D721Med (cell line): Measurements from ENCODE around the gene CES2.
"Not testable (repeated sequence)": the region's sequence is repeated elsewhere in the genome, so short reads cannot be mapped to it uniquely, and the experiment has no call there.

Experiments
- DNase-seq: peaks from one replicate; pipeline ENCODE4 v3.0.0; 2011; ENCODE audit warnings: low spot score; ENCODE audit not compliant: insufficient read length
- FAIRE-seq: peaks from 2 replicates; lab custom pipeline; 2011; peaks lifted over from hg19 to GRCh38; lab: Jason Lieb, UNC
- TF ChIP-seq, protein P1 (sequence below): IDR thresholded peaks from 2 replicates; pipeline ENCODE4 v1.5.1; 2012; ENCODE audit warnings: mild to moderate bottlenecking, control low read depth; ENCODE audit not compliant: insufficient read depth; ENCODE audit errors: missing control alignments

Gene CES2

DNA sequence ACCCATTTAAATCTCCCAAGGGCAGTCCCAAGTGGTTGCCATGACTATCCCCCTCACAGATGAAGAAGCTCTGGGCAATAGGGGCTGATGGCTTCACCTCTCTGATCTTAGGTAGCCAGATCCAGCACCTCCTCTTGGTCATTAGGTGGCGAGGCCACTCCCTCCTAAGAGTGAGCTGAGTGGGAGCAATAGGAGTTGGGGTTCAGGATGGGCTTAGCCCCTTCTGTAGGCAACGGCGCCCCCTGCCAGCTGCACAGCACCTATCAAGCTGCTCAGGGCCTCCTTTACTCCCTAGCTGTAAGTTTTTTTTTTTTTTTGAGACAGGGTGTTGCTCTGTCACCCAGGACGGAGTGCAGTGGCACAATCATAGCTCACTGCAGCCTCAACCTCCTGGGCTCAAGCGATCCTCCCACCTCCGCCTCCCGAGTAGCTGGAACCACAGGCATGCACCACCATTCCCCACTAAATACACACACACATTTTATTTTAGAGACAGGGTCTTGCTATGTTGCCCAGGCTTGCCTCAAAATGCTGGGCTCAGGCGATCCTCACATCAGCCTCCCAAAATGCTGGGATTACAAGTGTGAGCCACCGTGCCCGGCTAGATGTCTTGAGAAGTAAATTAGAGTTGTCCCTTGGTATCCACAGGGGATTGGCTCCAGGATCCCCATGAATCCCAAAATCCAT lies 6.5 kb upstream of the CES2 start:
- DNase-seq (no peak), FAIRE-seq (no peak)
- TF ChIP-seq, protein P1, sequence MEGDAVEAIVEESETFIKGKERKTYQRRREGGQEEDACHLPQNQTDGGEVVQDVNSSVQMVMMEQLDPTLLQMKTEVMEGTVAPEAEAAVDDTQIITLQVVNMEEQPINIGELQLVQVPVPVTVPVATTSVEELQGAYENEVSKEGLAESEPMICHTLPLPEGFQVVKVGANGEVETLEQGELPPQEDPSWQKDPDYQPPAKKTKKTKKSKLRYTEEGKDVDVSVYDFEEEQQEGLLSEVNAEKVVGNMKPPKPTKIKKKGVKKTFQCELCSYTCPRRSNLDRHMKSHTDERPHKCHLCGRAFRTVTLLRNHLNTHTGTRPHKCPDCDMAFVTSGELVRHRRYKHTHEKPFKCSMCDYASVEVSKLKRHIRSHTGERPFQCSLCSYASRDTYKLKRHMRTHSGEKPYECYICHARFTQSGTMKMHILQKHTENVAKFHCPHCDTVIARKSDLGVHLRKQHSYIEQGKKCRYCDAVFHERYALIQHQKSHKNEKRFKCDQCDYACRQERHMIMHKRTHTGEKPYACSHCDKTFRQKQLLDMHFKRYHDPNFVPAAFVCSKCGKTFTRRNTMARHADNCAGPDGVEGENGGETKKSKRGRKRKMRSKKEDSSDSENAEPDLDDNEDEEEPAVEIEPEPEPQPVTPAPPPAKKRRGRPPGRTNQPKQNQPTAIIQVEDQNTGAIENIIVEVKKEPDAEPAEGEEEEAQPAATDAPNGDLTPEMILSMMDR, result peak; percentile 50

GRCh38 chr16:66930189-66930588 lies 5.1 kb upstream of the CES2 start:
- FAIRE-seq (no peak), DNase-seq (no peak)
- TF ChIP-seq, protein P1, result no peak

DNA sequence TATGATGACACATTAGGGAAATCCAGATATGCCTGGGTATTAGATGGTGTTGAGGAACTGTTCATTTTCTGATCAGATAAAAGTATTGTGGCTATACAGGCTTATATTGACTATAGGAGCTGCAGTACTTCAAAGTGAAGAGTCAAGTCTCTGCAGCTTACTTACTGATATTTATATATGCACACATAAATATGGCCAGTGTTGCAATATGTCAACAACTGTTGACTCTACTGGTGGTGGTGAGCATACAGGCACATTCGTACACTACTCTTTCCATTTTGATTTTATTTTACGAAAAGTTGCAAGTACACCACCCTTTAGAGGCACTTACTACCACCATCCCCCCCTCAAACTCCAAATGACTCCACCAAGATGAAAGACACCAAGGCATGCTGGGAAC lies 3.7 kb upstream of the CES2 start:
- FAIRE-seq, result no peak
- no peak for DNase-seq
- TF ChIP-seq, protein P1, result no peak

DNA sequence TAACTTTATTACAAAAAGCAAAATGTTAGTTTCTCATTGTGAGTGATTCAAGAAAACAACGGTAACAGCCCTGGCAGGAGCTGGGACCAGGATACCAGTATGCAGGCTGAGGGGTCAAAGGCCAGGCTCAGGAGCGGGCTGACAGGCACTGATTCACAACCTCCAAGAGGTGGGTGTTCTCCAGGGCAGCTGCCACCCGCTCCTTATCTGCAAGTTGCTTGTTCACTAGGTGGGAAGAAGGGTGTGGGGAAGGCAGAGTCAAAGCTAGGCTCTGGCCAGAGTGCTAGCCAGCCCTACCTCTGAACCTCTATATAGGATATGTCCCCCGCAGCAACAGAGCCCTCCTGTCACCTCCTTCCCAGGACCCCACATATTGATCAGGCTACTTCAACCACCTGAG lies 3.2 kb upstream of the CES2 start:
- FAIRE-seq, result no peak
- TF ChIP-seq, protein P1, result no peak
- no peak for DNase-seq

DNA sequence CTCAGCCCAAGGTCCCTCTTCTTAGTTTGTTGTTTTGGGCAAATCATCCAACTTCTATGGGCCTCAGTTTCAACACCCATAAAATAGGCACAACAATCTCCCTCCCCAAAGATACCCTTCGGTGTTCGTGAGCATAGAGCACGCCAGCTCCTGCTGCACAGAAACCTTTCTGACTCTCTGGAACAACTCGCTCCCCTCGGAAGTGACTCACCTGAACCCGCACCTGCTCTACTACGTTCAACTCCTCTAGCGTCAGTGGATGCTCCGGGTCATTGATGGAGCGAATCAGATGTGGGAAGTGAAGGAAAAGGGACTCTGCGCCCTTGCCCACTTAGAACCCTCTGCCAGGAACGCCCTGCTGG lies 1.6 kb upstream of the CES2 start:
- no peak for FAIRE-seq
- TF ChIP-seq, protein P1, result no peak

DNA sequence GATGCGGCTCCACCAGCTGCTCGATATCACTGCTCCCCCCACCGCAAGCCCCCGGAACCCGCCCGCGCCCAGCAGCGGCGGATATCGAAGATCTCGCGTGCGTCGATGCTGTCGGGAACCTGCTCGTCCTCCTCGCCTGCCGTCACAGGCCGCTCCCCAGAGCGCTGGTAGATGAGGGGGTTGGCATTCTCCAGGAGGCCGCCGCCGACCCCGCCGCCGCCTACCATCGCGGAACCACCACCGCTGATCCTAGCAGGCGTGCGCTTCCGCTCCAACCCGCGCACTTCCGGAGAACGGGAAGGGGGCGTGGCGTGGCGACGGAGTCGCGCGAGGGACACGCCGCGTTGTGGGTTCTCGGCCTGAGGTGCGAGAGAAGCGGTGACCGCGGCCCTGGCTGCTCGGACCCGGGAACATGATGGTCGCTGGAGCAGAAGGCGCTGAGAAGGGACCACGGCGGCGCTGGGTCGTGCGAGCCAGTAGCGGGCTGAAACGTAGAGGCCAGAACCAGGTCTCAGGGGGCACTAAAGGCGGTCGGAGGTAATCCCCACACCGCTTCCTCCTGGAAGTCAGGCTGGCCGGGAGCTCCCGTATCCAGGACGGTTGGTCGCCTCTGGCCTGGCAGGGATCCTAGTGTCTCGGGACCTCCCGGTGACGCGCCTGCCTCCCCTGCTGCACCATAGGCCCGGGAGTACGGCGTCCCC lies 1.0 kb upstream of the CES2 start, which contains the start of gene CIAO2B:
Gene CIAO2B (minus strand): TSS at position 265 of the 701 bp plus-strand sequence. CDS start 38 bp downstream, at position 227.
- FAIRE-seq (no peak), DNase-seq (peak; percentile 67)
- TF ChIP-seq, protein P1, result no peak

More for the DNA sequence above, 1.6 kb upstream of the CES2 start:
- DNase-seq, result no peak

- not testable (repeated sequence) for FAIRE-seq, DNase-seq
Measured at GRCh38 chr16:66934839-66935313, 440 bp upstream of the CES2 start.
